DND-41 (cell line): Measurements from ENCODE around the gene ARHGEF19.

ENCODE experiments used
- CTCF ChIP-seq: IDR thresholded peaks from 2 replicates; pipeline ENCODE4 v1.5.1; 2012; ENCODE audit warnings: borderline replicate concordance, low read length, moderate library complexity, mild to moderate bottlenecking; ENCODE audit not compliant: poor library complexity, severe bottlenecking; ENCODE audit errors: extremely low read depth
- EZH2 ChIP-seq: IDR thresholded peaks from 3 replicates; pipeline ENCODE4 v1.6.1; 2012; ENCODE audit warnings: borderline replicate concordance, low read depth, mild to moderate bottlenecking, moderate library complexity, low read length, inconsistent platforms; ENCODE audit not compliant: severe bottlenecking

GRCh38 chr1:16206547-16207317, 5.7 kb downstream of the ARHGEF19 start:
- TF ChIP-seq CTCF (no peak), EZH2 (no peak)
